ENCODE results near the gene POC1B.

The POC1B gene

GRCh38 chr12:89525824-89526770 lies at the start of gene POC1B:
Gene POC1B (minus strand): TSS chr12:89526047. CDS start chr12:89525895, 152 bp downstream.
- TF ChIP-seq CTCF (IDR thresholded peaks at IDR 0.05): no peak

DNA sequence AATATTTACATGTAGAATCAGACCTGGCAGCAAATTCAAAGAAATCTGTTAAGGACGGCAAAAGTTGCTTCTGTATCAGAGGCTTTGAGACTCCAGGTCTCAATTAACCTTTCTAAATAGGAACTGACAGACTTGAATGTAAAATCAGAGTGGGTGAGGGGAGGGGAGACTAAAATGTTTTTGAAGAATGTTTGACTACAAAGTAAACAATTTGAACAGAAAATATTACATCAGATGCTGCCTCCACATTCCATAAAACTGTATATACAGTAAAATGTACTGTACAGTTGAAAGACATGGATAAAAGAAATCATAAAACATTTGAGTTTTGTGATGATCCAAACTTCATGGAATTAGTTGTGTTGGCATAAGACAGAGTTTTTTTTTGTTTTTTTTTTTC lies 49.5 kb upstream of the POC1B start:
- no peak for TF ChIP-seq CTCF (IDR thresholded peaks at IDR 0.05)

GRCh38 chr12:89574736-89575208 lies 48.9 kb upstream of the POC1B start:
- TF ChIP-seq CTCF (IDR thresholded peaks at IDR 0.05): no peak

DNA sequence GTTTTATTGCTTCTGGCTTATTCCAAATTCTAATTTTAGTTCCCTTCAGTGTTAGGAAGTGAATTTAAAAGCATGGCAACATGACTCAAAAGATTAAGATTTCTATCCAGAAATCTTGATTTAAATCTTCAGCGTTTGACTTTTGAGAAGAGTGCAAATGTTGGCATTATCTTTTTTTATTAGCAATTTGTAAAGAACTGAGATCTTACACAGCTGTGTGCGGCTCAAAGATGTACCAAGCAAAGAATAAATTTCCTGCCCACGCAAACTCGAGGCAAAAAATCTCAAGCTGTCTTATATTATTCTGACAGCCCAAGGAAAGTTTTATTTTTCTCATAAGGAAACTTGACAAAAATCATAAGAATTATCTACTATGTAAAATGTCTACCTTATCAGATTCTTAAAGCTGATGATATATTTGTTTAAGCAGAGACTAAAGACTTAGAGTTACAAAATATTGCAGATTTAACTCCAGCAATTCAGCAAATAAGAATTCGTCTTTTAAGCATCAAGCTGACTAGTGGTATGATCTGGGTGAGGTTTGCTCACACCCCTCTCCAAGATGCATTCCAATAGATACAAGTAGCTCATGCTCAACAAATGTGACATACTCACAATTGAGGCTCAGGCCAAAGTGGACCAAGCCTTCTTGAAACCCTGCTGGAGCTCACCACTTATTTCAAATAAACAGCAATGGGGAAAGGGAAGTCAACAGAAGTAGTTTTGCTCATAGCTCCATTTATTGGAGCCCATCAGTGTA lies 47.4 kb upstream of the POC1B start:
- TF ChIP-seq CTCF (IDR thresholded peaks at IDR 0.05): no peak

DNA sequence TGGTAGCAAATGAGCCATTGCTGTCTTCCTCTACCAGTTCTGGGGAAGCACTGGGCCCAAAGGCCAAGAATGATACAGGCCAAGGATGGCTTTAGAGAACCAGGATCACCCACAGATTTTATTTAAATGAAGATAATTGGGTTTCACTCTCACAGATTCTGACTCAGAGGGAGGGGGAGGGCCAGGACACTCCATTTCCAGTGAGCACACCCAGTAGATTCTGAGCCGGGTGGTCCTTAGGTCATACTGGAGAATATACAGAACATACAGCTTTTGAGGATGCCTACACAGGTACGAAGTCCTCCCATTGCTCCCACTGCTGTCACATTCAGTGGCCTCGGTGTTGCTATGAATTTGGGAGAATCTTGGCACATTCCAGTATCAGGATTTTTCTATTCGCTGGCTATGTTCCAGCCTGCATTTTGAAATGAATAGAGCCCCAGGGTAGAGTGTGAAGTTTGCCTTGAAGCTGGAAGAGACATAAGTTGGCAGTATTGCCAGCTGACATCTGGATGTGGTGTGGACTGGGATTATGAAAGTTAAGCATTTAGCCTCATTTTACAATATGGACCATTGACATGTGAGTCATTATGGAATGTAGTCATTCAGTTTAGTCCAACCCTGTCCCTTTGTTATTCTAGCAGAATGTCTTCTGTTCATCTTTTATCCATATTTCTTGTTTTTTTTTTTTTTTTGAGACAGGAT lies 45.8 kb upstream of the POC1B start:
- TF ChIP-seq CTCF (IDR thresholded peaks at IDR 0.05): no peak

DNA sequence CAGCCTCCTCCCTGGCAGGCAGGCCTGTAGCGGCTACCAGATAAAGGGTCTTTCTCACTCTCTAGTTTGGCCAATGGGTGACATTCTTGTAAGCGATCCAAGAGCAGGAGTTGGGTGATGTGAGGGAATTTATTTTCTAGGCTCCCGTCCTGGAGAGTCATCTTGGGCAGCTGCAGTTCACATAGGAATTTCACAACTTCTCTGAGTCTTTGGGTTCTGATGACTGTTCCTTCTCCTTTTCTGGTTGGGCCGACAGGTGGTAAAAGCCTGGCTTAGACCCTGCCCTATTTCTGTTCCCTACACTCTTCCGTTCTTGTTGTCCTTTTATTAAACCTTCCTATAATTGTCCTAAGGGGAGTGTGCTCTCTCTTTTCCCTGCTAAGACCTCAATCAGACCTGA lies 42.6 kb upstream of the POC1B start:
- TF ChIP-seq CTCF (IDR thresholded peaks at IDR 0.05): no peak

DNA sequence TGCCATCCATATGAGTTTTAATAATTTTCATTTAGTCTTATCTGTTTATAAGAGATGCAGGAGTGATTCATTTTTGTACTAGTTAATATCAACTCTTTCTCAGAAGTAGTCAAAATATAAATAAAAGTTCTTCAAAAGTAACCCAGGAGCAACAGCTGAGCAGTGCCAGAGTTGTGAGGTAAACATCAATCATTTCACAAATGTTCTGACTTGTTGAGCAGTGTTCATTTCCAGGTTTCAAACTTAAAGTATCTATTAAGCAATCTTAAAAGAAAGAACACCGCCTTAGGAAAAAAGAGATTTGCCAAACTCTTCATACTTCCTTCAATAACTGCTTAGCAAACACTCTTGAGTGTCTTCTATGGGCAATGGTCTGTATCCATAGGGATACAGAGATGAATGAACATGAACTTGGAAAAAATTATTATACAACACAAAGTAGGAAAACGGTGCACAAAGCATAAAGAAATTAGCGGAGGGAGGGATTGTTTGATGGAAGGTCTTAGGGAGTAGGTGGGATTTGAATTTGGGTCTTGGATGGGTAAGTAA lies 41.9 kb upstream of the POC1B start:
- TF ChIP-seq CTCF (IDR thresholded peaks at IDR 0.05): no peak
